OCI-LY7 (cell line): ENCODE results near the gene CCDC187. TPM values are rescaled to one million over a fixed set of nuclear protein-coding genes. Genes with fewer than 3 reads are reported as not detected.

Experiments
- BruUV-seq: library from RNA; stranded (reverse); fragments of 400-500 nt; replicated peaks from 2 replicates; lab custom pipeline; 2021; lab: Mats Ljungman, UMichigan
- CTCF ChIA-PET: fragments of 300-600 bp; sonication (Branson Sonifier 250); formaldehyde crosslinking; loops from one replicate; lab custom pipeline; 2022; ENCODE audit warnings: antibody characterized with exemption; ENCODE audit not compliant: unreplicated experiment; lab: Charles Lee
- POLR2A ChIA-PET: fragments of 300-600 bp; sonication (Branson Sonifier 250); formaldehyde crosslinking; loops from one replicate; lab custom pipeline; 2022; ENCODE audit warnings: antibody characterized with exemption; lab: Charles Lee
- DNase-seq: peaks from one replicate; pipeline ENCODE4 v3.0.0-alpha.2; 2015; ENCODE audit warnings: low spot score
- H2AFZ ChIP-seq: fragments of 200-600 bp; sonication (generic), shearing (Covaris generic); 2 replicates; pipeline ENCODE4 v1.6.1; 2014; ENCODE audit warnings: mild to moderate bottlenecking, antibody characterized with exemption, low read length, moderate library complexity
- H3K27ac ChIP-seq: fragments of 200-600 bp; sonication (generic); 2 replicates; pipeline ENCODE4 v1.5.1; 2014; ENCODE audit warnings: mixed run types, low read depth, mild to moderate bottlenecking, moderate library complexity, low read length, inconsistent platforms; ENCODE audit not compliant: poor library complexity, severe bottlenecking
- H3K36me3 ChIP-seq: fragments of 200-600 bp; sonication (generic); 2 replicates; pipeline ENCODE4 v1.6.1; 2014; ENCODE audit warnings: mild to moderate bottlenecking, antibody characterized with exemption, low read length, moderate library complexity, mixed read lengths; ENCODE audit not compliant: insufficient read depth
- H3K4me1 ChIP-seq: fragments of 200-600 bp; sonication (generic); 2 replicates; pipeline ENCODE4 v1.5.1; 2014; ENCODE audit warnings: mild to moderate bottlenecking, low read length; ENCODE audit not compliant: insufficient read depth, poor library complexity, severe bottlenecking
- H3K4me2 ChIP-seq: fragments of 200-600 bp; sonication (generic); 2 replicates; pipeline ENCODE4 v1.6.1; 2014; ENCODE audit warnings: mild to moderate bottlenecking, low read length
- H3K4me3 ChIP-seq: fragments of 200-600 bp; sonication (generic); 2 replicates; pipeline ENCODE4 v1.5.1; 2014; ENCODE audit warnings: mild to moderate bottlenecking, low read depth, low read length; ENCODE audit not compliant: poor library complexity, severe bottlenecking
- H3K79me2 ChIP-seq: fragments of 200-600 bp; sonication (generic); 2 replicates; pipeline ENCODE4 v1.6.1; 2016; ENCODE audit warnings: low read depth, mild to moderate bottlenecking, low read length, moderate library complexity, mixed read lengths; ENCODE audit not compliant: insufficient read depth
- H3K9me2 ChIP-seq: fragments of 200-600 bp; sonication (generic); 2 replicates; pipeline ENCODE4 v1.6.1; 2016; ENCODE audit warnings: mild to moderate bottlenecking, low read length, mixed read lengths; ENCODE audit not compliant: insufficient read depth
- H3K9me3 ChIP-seq: fragments of 200-600 bp; sonication (generic); 2 replicates; pipeline ENCODE4 v1.6.1; 2014; ENCODE audit warnings: mild to moderate bottlenecking, mixed run types, low read length, mixed read lengths
- H4K20me1 ChIP-seq: fragments of 200-600 bp; sonication (generic); 2 replicates; pipeline ENCODE4 v1.6.1; 2014; ENCODE audit warnings: mild to moderate bottlenecking, antibody characterized with exemption, low read length, moderate library complexity, mixed read lengths; ENCODE audit not compliant: insufficient read depth
- EZH2phosphoT487 ChIP-seq: fragments of 200-600 bp; sonication (generic); IDR thresholded peaks from 2 replicates; pipeline ENCODE4 v1.6.1; 2018; ENCODE audit warnings: low read depth, borderline replicate concordance, mild to moderate bottlenecking, mixed run types, antibody characterized with exemption, low read length, moderate library complexity, mixed read lengths
- intact Hi-C: fragments of 100-400 bp; cut with micrococcal nuclease; formaldehyde crosslinking; loops from one replicate; pipeline ENCODE4 v1.10.0; 2022; ENCODE audit not compliant: unreplicated experiment
- total RNA-seq, 2 experiments: library from RNA; depleted of rRNA in 1 of 2; stranded (reverse); fragments of >200 nt in 1 of 2; shearing (Covaris generic) in 1 of 2; gene quantifications; 2 replicates each; pipeline ENCODE4 v1.2.3, GENCODE V29; 2014 to 2022
- TF ChIP-seq, protein P1 (sequence below): fragments of 200-600 bp; sonication (generic); conservative IDR thresholded peaks from 2 replicates; pipeline ENCODE4 v1.5.1; 2014; ENCODE audit warnings: mild to moderate bottlenecking, antibody characterized with exemption, low read length, moderate library complexity, mixed read lengths

Gene CCDC187
- total RNA-seq, 2 experiments from 2014 or later = not detected

DNA sequence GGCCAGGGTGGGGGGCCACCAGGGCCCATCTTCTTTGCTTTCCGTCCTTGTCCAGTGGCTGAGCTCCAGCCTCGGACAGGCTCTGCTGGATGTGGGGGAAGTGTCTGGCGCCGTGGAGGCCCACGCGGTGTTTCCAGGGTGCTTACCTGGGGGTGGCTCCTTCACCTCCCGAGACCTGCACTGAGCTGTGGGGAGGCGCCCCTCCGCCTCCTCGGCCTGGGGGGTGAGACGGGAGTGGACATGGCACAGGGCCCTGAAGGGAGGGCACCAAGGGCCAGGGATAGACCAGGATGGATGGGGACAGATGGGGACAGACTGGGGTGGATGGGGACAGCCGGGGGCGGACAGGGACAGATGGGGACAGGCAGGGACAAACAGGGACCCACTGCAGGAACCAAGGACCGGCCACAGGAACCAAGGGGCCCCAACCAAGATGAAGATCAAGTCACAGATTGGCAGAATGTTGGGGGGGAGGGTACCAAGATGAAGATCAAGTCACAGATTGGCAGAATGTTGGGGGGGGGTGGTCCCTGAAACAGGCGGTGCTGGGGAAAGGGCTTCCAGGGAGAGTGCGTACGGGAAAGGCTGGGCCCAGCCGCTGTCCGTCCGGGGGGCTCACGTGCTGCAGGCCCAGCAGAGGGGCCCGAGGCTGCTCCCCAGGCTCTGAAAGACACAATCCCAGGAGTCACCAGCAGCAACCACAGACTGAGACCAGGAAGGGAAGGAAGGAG lies 44.9 kb downstream of the CCDC187 start:
- Histone ChIP-seq H3K79me2 (no peaks in the 10 kb centered on the region), H3K27ac (no peak overlapping the region), H2AFZ (no peak overlapping the region), H3K9me3 (no peaks in the 10 kb centered on the region), H3K4me2 (no peak overlapping the region), H3K4me1 (no peaks in the 10 kb centered on the region), H4K20me1 (no peaks in the 10 kb centered on the region), H3K9me2 (no peaks in the 10 kb centered on the region), H3K36me3 (no peaks in the 10 kb centered on the region), H3K4me3 (no peak overlapping the region)
- no TSS peak for BruUV-seq
- CTCF ChIA-PET = no interaction called here
- intact Hi-C loops = no loop called here
- TF ChIP-seq, protein P1, sequence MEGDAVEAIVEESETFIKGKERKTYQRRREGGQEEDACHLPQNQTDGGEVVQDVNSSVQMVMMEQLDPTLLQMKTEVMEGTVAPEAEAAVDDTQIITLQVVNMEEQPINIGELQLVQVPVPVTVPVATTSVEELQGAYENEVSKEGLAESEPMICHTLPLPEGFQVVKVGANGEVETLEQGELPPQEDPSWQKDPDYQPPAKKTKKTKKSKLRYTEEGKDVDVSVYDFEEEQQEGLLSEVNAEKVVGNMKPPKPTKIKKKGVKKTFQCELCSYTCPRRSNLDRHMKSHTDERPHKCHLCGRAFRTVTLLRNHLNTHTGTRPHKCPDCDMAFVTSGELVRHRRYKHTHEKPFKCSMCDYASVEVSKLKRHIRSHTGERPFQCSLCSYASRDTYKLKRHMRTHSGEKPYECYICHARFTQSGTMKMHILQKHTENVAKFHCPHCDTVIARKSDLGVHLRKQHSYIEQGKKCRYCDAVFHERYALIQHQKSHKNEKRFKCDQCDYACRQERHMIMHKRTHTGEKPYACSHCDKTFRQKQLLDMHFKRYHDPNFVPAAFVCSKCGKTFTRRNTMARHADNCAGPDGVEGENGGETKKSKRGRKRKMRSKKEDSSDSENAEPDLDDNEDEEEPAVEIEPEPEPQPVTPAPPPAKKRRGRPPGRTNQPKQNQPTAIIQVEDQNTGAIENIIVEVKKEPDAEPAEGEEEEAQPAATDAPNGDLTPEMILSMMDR = no peak
- no peak for TF ChIP-seq EZH2phosphoT487
- no peak for DNase-seq
- POLR2A ChIA-PET = no interaction called here

DNA sequence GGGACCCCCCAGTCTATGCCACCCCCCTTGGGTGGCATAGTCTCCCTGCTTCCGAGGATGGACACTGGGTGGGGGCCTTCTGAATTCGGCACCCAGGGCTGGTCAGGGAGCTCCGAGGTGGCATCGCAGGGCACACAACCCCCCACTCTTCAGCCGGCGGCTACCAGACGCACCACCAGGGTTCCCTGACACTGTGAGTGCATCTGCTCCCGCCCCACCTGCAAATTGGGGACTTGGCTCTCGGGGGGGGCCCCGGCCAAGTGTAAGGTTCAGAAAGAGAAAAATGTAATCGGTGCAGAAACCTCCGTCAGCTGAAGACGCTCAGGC lies 45.6 kb downstream of the CCDC187 start:
- Histone ChIP-seq H3K4me3 (no peak overlapping the region), H3K9me2 (no peaks in the 10 kb centered on the region), H3K79me2 (no peaks in the 10 kb centered on the region), H3K27ac (no peak overlapping the region), H2AFZ (no peak overlapping the region), H3K4me1 (no peaks in the 10 kb centered on the region), H3K4me2 (no peak overlapping the region), H3K9me3 (no peaks in the 10 kb centered on the region), H4K20me1 (no peaks in the 10 kb centered on the region), H3K36me3 (no peaks in the 10 kb centered on the region)
- no peak for DNase-seq
- ChIA-PET CTCF (no interaction called here), POLR2A (no interaction called here)
- TF ChIP-seq EZH2phosphoT487 = no peak
- TF ChIP-seq, protein P1 = no peak
- intact Hi-C loops = no loop called here
- BruUV-seq = no TSS peak
